Ishikawa (cell line): Measurements from ENCODE around the gene TEDDM1.

ENCODE experiments used
- CEBPB ChIP-seq: IDR thresholded peaks from 2 replicates; pipeline ENCODE4 v1.6.1; 2012
- CREB1 ChIP-seq: IDR thresholded peaks from 2 replicates; pipeline ENCODE4 v1.6.1; 2012; ENCODE audit warnings: low read depth
- EGR1 ChIP-seq: IDR thresholded peaks from 2 replicates; pipeline ENCODE4 v1.6.1; 2012
- EP300 ChIP-seq: IDR thresholded peaks from 2 replicates; pipeline ENCODE4 v1.6.1; 2012; ENCODE audit warnings: borderline replicate concordance
- FOXM1 ChIP-seq: IDR thresholded peaks from 2 replicates; pipeline ENCODE4 v1.6.1; 2012; ENCODE audit warnings: low read depth, borderline replicate concordance
- NFIC ChIP-seq: IDR thresholded peaks from 2 replicates; pipeline ENCODE4 v1.6.1; 2012
- RAD21 ChIP-seq: IDR thresholded peaks from 2 replicates; pipeline ENCODE4 v1.6.1; 2012; ENCODE audit warnings: low read depth
- TAF1 ChIP-seq: IDR thresholded peaks from 2 replicates; pipeline ENCODE4 v1.6.1; 2012; ENCODE audit warnings: low read depth, mild to moderate bottlenecking
- TCF12 ChIP-seq: IDR thresholded peaks from 2 replicates; pipeline ENCODE4 v1.6.1; 2012; ENCODE audit warnings: low read depth
- YY1 ChIP-seq: IDR thresholded peaks from 2 replicates; pipeline ENCODE4 v1.6.1; 2012; ENCODE audit warnings: low read depth
- TF ChIP-seq, protein P1 (sequence below): IDR thresholded peaks from 2 replicates; pipeline ENCODE4 v1.6.1; 2012
- TF ChIP-seq, protein P2 (sequence below): IDR thresholded peaks from 2 replicates; pipeline ENCODE4 v1.6.1; 2012; ENCODE audit warnings: low read depth, mild to moderate bottlenecking

DNA sequence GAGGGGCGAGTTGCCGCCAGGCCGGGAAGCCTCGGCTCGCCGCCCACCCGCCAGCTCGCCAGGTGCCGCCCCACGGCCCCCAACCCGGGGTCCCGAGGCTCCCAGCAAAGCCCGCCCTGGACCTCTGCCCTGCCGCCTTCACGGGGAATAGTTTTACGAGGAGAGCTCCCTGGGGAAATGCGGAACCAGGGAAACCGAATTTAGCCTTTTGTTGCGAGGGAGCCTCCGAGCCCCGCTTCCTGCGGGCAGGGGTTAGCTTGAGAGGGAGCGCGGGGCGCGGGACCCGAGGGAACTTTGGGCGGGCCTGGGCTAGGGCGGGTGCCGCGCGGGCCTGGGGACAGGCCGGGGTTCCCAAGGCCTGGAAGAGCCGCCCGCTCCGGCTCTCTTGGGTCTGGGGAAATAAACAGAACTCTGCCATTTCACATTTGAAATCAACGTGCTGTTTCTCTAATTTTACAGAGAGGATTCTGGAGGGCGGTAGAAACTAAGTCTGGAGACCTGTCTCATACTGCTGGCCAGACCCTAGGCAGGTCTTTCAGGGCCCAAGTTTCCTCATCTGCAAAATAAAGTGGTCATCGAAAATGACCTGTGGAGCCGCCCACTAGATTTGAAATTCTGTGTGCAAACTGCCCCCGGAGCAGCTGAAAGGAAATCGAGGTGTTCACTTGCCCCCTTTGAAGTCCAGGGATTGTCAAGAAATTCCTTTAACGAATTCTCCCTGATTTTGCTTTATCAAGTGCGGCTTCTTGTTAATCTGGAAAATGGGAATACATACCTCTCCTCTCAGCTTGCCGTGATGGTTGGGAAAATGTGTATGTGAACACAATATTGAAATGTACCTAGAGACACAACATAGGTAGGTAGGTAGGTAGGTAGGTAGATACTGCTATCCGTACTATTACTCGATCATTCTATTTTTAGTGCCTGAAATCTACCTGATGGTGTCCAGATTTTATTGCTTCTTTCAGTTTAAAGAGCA is 8.1 kb downstream of the TEDDM1 start:
- TF ChIP-seq YY1 (no peak), RAD21 (no peak), NFIC (no peak), EGR1 (no peak), TAF1 (no peak), FOXM1 (no peak), TCF12 (no peak), EP300 (no peak), CREB1 (no peak), CEBPB (no peak)
- TF ChIP-seq, protein P1, sequence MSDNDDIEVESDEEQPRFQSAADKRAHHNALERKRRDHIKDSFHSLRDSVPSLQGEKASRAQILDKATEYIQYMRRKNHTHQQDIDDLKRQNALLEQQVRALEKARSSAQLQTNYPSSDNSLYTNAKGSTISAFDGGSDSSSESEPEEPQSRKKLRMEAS = no peak
- TF ChIP-seq, protein P2, sequence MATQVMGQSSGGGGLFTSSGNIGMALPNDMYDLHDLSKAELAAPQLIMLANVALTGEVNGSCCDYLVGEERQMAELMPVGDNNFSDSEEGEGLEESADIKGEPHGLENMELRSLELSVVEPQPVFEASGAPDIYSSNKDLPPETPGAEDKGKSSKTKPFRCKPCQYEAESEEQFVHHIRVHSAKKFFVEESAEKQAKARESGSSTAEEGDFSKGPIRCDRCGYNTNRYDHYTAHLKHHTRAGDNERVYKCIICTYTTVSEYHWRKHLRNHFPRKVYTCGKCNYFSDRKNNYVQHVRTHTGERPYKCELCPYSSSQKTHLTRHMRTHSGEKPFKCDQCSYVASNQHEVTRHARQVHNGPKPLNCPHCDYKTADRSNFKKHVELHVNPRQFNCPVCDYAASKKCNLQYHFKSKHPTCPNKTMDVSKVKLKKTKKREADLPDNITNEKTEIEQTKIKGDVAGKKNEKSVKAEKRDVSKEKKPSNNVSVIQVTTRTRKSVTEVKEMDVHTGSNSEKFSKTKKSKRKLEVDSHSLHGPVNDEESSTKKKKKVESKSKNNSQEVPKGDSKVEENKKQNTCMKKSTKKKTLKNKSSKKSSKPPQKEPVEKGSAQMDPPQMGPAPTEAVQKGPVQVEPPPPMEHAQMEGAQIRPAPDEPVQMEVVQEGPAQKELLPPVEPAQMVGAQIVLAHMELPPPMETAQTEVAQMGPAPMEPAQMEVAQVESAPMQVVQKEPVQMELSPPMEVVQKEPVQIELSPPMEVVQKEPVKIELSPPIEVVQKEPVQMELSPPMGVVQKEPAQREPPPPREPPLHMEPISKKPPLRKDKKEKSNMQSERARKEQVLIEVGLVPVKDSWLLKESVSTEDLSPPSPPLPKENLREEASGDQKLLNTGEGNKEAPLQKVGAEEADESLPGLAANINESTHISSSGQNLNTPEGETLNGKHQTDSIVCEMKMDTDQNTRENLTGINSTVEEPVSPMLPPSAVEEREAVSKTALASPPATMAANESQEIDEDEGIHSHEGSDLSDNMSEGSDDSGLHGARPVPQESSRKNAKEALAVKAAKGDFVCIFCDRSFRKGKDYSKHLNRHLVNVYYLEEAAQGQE = no peak
